Endothelial cell of umbilical vein (primary cell): Measurements from ENCODE around the gene FTCDNL1. TPM values are rescaled to one million over a fixed set of nuclear protein-coding genes. Genes with fewer than 3 reads are reported as not detected.
A peak's percentile ranks its signal among the peaks of the same experiment; 100 is the strongest.

Source experiments
- BruUV-seq: library from RNA; stranded (reverse); fragments of 400-500 nt; replicated peaks from 2 replicates; lab custom pipeline; 2021; lab: Mats Ljungman, UMichigan
- CTCF ChIA-PET: fragments of 300-600, 350-600 bp; sonication (Branson Sonifier 250); formaldehyde crosslinking; loops from one replicate; lab custom pipeline; 2021; ENCODE audit warnings: antibody characterized with exemption, inconsistent platforms; lab: Charles Lee
- POLR2A ChIA-PET: fragments of 300-600, 350-600 bp; sonication (Branson Sonifier 250); formaldehyde crosslinking; loops from one replicate; lab custom pipeline; 2021; ENCODE audit warnings: antibody characterized with exemption, inconsistent platforms; lab: Charles Lee
- DNase-seq: peaks from one replicate; pipeline ENCODE4 v3.0.0-alpha.2; 2011; ENCODE audit warnings: low read depth, low spot score
- FAIRE-seq: peaks from 2 replicates; lab custom pipeline; 2011; peaks lifted over from hg19 to GRCh38; lab: Jason Lieb, UNC
- H2AFZ ChIP-seq: 2 replicates; pipeline ENCODE4 v1.6.0; 2012; ENCODE audit warnings: low read depth, low read length, control low read depth, inconsistent platforms
- H3K27ac ChIP-seq: 2 replicates; pipeline ENCODE4 v1.5.1; 2011; ENCODE audit warnings: low read depth, mild to moderate bottlenecking, control low read depth, low read length, moderate library complexity; ENCODE audit not compliant: insufficient read depth
- H3K27me3 ChIP-seq, 2 experiments: 2 replicates each; pipeline versions ENCODE4 v1.6.0 to v1.6.1; 2011; ENCODE audit warnings: low read length in 2 of 2, mixed read lengths in 1 of 2; ENCODE audit not compliant: control insufficient read depth in 2 of 2, insufficient read depth in 2 of 2
- H3K36me3 ChIP-seq, 2 experiments: 2 replicates in 1 of 2; 3 replicates in 1 of 2; pipeline ENCODE4 v1.5.1; 2011; ENCODE audit warnings: low read length in 2 of 2, mild to moderate bottlenecking in 1 of 2, moderate library complexity in 1 of 2; ENCODE audit not compliant: control insufficient read depth in 2 of 2, insufficient read depth in 2 of 2; ENCODE audit errors: extremely low read depth in 1 of 2
- H3K4me1 ChIP-seq: 3 replicates; pipeline ENCODE4 v1.5.1; 2011; ENCODE audit warnings: mild to moderate bottlenecking, low read length; ENCODE audit not compliant: control insufficient read depth, insufficient read depth; ENCODE audit errors: extremely low read depth
- H3K4me2 ChIP-seq: 2 replicates; pipeline ENCODE4 v1.6.1; 2011; ENCODE audit warnings: low read length, control low read depth, mixed read lengths; ENCODE audit not compliant: insufficient read depth
- H3K4me3 ChIP-seq, 3 experiments: fragments of 200-600 bp in 1 of 3; sonication (generic), shearing (Covaris generic) in 1 of 3; replicated peaks in 1 of 3; 2 replicates each; pipeline ENCODE4 v1.5.1; 2011 to 2016; ENCODE audit warnings: control low read depth in 3 of 3, low read length in 3 of 3, mild to moderate bottlenecking in 2 of 3, inconsistent platforms in 1 of 3, low read depth in 1 of 3, moderate library complexity in 1 of 3; ENCODE audit not compliant: insufficient read depth in 1 of 3
- H3K79me2 ChIP-seq: 2 replicates; pipeline ENCODE4 v1.6.0; 2012; ENCODE audit warnings: low read length, inconsistent platforms; ENCODE audit not compliant: control insufficient read depth, insufficient read depth
- H3K9ac ChIP-seq: replicated peaks from 2 replicates; pipeline ENCODE3; 2011; ENCODE audit warnings: low read length, control low read depth; ENCODE audit not compliant: insufficient read depth; ENCODE audit errors: extremely low read depth
- H3K9me1 ChIP-seq: replicated peaks from 3 replicates; pipeline ENCODE4 v1.6.0; 2011; ENCODE audit warnings: mild to moderate bottlenecking, low read length; ENCODE audit not compliant: control insufficient read depth, insufficient read depth; ENCODE audit errors: extremely low read depth
- H3K9me3 ChIP-seq: replicated peaks from 2 replicates; pipeline ENCODE4 v1.5.1; 2012; ENCODE audit warnings: low read length, inconsistent platforms; ENCODE audit not compliant: control insufficient read depth, insufficient read depth
- H4K20me1 ChIP-seq: replicated peaks from 2 replicates; pipeline ENCODE3; 2011; ENCODE audit warnings: mild to moderate bottlenecking, low read length; ENCODE audit not compliant: control insufficient read depth, insufficient read depth; ENCODE audit errors: extremely low read depth
- CTCF ChIP-seq, 2 donors: IDR thresholded peaks; 1 replicate in 1 of 2; 2 replicates in 1 of 2; pipeline ENCODE4 v1.5.1; 2011; ENCODE audit warnings: low read length in 2 of 2, mild to moderate bottlenecking in 2 of 2, moderate library complexity in 2 of 2, control low read depth in 1 of 2, inconsistent platforms in 1 of 2, low read depth in 1 of 2; ENCODE audit not compliant: insufficient read depth in 1 of 2; ENCODE audit errors: extremely low read depth in 1 of 2
- EZH2 ChIP-seq: IDR thresholded peaks from 2 replicates; pipeline ENCODE4 v1.6.1; 2012; ENCODE audit warnings: borderline replicate concordance, low read depth, mild to moderate bottlenecking, moderate library complexity, low read length, inconsistent platforms; ENCODE audit not compliant: severe bottlenecking
- FOS ChIP-seq: IDR thresholded peaks from 2 replicates; pipeline ENCODE4 v1.6.1; 2011; ENCODE audit warnings: mild to moderate bottlenecking, low read length, moderate library complexity, borderline replicate concordance; ENCODE audit not compliant: insufficient read depth
- GATA2 ChIP-seq: IDR thresholded peaks from 2 replicates; pipeline ENCODE4 v1.7.0; 2011; ENCODE audit warnings: low read depth, mild to moderate bottlenecking, moderate library complexity, mixed read lengths, low read length; ENCODE audit not compliant: insufficient read length, insufficient read depth
- JUN ChIP-seq: IDR thresholded peaks from 2 replicates; pipeline ENCODE4 v1.6.1; 2011; ENCODE audit warnings: borderline replicate concordance, low read depth; ENCODE audit not compliant: insufficient read length, insufficient read depth
- MAX ChIP-seq: IDR thresholded peaks from 2 replicates; pipeline ENCODE4 v1.6.1; 2011; ENCODE audit not compliant: insufficient read depth, insufficient read length
- MYC ChIP-seq: IDR thresholded peaks from one replicate; pipeline ENCODE4 v1.6.1; 2011; ENCODE audit warnings: mild to moderate bottlenecking, low read depth, low read length
- POLR2A ChIP-seq: IDR thresholded peaks from 2 replicates; pipeline ENCODE4 v1.6.1; 2012; ENCODE audit warnings: low read depth, mild to moderate bottlenecking, control low read depth, low read length
- POLR2AphosphoS5 ChIP-seq: IDR thresholded peaks from 2 replicates; pipeline ENCODE4 v1.6.1; 2012; ENCODE audit warnings: low read depth, mild to moderate bottlenecking, control low read depth, low read length, moderate library complexity; ENCODE audit not compliant: insufficient read depth
- dilution Hi-C: fragments of 300-500 bp; cut with MboI; formaldehyde crosslinking; loops from one replicate; pipeline ENCODE4 v1.15.0; 2019; ENCODE audit warnings: low sequenced_read_pairs; ENCODE audit not compliant: extremely low pct_ligation_motif_present
- intact Hi-C: fragments of 100-400 bp; cut with micrococcal nuclease; formaldehyde crosslinking; loops from one replicate; pipeline ENCODE4 v1.10.0; 2022
- polyA plus RNA-seq, 4 experiments: library from polyadenylated mRNA; depleted of rRNA in 3 of 4; stranded (reverse) in 3 of 4; unstranded in 1 of 4; fragments of >200 nt; gene quantifications; 2 replicates each; pipeline versions ENCODE4 v1.2.1 to v1.2.3, GENCODE V29; 2011 to 2012; ENCODE audit warnings: missing spikeins in 1 of 4
- total RNA-seq: library from RNA; stranded (reverse); gene quantifications from 2 replicates; pipeline ENCODE4 v1.2.3, GENCODE V29; 2021

Gene FTCDNL1
- total and polyA plus RNA-seq, 2 donors (not counting 3 experiments of a cell fraction or from before 2014, with no cell fraction given): 0.19 to 0.27 TPM

- Histone ChIP-seq H3K9ac (no peak overlapping the region), H3K4me3 (no peak overlapping the region), H3K4me1 (no peaks in the 10 kb centered on the region), H4K20me1 (no peaks in the 10 kb centered on the region), H3K79me2 (no peaks in the 10 kb centered on the region), H3K9me3 (no peaks in the 10 kb centered on the region), H3K27ac (no peak overlapping the region), H2AFZ (no peak overlapping the region), H3K9me1 (no peaks in the 10 kb centered on the region), H3K27me3 (peaks cover 8 to 9% of the 10 kb centered on the region in 2 experiments), H3K4me2 (no peak overlapping the region), H3K36me3 (no peaks in the 10 kb centered on the region)
- dilution Hi-C loops: no loop called here
- FAIRE-seq (peak; percentile 78), DNase-seq (peak; percentile 27)
- no TSS peak for BruUV-seq
- peak; percentile 22 to 33 for TF ChIP-seq CTCF (IDR thresholded peaks at IDR 0.05; ENCODE audit: extremely low read depth in 1 of 2, insufficient read depth in 1 of 2, low read depth in 1 of 2, low read length in 2 of 2)
- TF ChIP-seq MYC: no peak
- CTCF ChIA-PET: interaction anchor here (0.9 to 1.6 kb wide), 3 partner anchors 9 to 1546 kb away, joined by 3 to 5 read pairs (median 3); no protein-coding TSS in a partner anchor
- intact Hi-C loops: loop anchor here (10.0 kb wide), 1 partner anchor 1546 kb away; no protein-coding TSS in a partner anchor
- POLR2A ChIA-PET: no interaction called here
Observed at GRCh38 chr2:199861132-199861774, 10.3 kb upstream of the FTCDNL1 start.

- CTCF ChIA-PET: interaction anchor here (1.0 to 1.5 kb wide), 3 partner anchors 9 to 367 kb away, joined by 3 to 4 read pairs (median 4); no protein-coding TSS in a partner anchor
- BruUV-seq: no TSS peak
- POLR2A ChIA-PET: no interaction called here
- Histone ChIP-seq H4K20me1 (no peaks in the 10 kb centered on the region), H3K9me1 (no peaks in the 10 kb centered on the region), H3K9me3 (no peaks in the 10 kb centered on the region), H2AFZ (no peak overlapping the region), H3K79me2 (no peaks in the 10 kb centered on the region), H3K4me3 (no peak overlapping the region), H3K27me3 (peaks cover 6 to 18% of the 10 kb centered on the region in 2 experiments), H3K4me2 (no peak overlapping the region), H3K27ac (no peak overlapping the region), H3K36me3 (no peaks in the 10 kb centered on the region), H3K9ac (no peak overlapping the region), H3K4me1 (peaks cover 2% of the 10 kb centered on the region)
- intact Hi-C loops: no loop called here
- DNase-seq: no peak
- FAIRE-seq: no peak
- TF ChIP-seq EZH2: no peak
- no peak for TF ChIP-seq POLR2A
- no peak for TF ChIP-seq FOS
- TF ChIP-seq POLR2AphosphoS5: no peak
- TF ChIP-seq CTCF (IDR thresholded peaks at IDR 0.05; ENCODE audit: extremely low read depth in 1 of 2, insufficient read depth in 1 of 2, low read depth in 1 of 2, low read length in 2 of 2): no peak
- no peak for TF ChIP-seq MYC
- no peak for TF ChIP-seq GATA2
- no peak for TF ChIP-seq MAX
- no peak for TF ChIP-seq JUN
- dilution Hi-C loops: no loop called here
Observed at GRCh38 chr2:199855812-199856211, 4.8 kb upstream of the FTCDNL1 start.
